AG04449 (cell line): ENCODE results near the gene DIP2B.

Experiments used
- CTCF ChIA-PET: fragments of 350-600 bp; formaldehyde crosslinking; extraction: SDS; loops from one replicate; lab custom pipeline; 2021; ENCODE audit warnings: antibody characterized with exemption; lab: Yijun Ruan, JAX
- POLR2A ChIA-PET: fragments of 400-600, 350-600 bp; formaldehyde crosslinking; extraction: SDS; loops from one replicate; lab custom pipeline; 2020; ENCODE audit warnings: antibody characterized with exemption, inconsistent platforms; lab: Yijun Ruan, JAX
- DNase-seq: peaks from one replicate; pipeline ENCODE4 v3.0.0-alpha.2; 2010; ENCODE audit warnings: low read depth, low spot score
- H3K4me3 ChIP-seq: 2 replicates; pipeline ENCODE4 v1.5.1; 2011; ENCODE audit warnings: low read depth, mild to moderate bottlenecking, control low read depth, low read length
- TF ChIP-seq, protein P1 (sequence below): IDR thresholded peaks from one replicate; pipeline ENCODE4 v1.5.1; 2011; ENCODE audit warnings: mild to moderate bottlenecking, moderate library complexity, low read length, control low read depth, inconsistent platforms; ENCODE audit not compliant: insufficient read depth; ENCODE audit errors: missing control alignments

Gene DIP2B

DNA sequence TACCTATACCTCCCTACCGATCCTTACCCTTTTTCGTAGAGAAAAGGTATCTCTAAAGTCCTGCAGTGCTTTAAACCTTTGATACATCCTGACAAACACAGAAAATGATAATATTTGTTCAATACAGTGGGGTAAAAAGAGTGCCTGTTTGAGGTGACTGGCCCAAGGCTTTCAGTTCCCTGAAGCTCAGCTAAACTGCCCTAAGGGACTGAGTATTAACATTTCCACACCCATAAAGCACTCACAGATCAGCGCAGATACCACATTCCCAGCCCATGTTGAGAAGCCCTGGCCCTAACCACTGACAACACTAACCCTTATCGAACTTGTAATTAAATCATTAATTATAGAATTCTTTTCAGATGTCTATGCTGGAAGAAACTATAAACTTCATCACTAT, 108.7 kb downstream of the DIP2B start:
- ChIA-PET POLR2A (no interaction called here), CTCF (no interaction called here)
- no peak for DNase-seq
- TF ChIP-seq, protein P1, sequence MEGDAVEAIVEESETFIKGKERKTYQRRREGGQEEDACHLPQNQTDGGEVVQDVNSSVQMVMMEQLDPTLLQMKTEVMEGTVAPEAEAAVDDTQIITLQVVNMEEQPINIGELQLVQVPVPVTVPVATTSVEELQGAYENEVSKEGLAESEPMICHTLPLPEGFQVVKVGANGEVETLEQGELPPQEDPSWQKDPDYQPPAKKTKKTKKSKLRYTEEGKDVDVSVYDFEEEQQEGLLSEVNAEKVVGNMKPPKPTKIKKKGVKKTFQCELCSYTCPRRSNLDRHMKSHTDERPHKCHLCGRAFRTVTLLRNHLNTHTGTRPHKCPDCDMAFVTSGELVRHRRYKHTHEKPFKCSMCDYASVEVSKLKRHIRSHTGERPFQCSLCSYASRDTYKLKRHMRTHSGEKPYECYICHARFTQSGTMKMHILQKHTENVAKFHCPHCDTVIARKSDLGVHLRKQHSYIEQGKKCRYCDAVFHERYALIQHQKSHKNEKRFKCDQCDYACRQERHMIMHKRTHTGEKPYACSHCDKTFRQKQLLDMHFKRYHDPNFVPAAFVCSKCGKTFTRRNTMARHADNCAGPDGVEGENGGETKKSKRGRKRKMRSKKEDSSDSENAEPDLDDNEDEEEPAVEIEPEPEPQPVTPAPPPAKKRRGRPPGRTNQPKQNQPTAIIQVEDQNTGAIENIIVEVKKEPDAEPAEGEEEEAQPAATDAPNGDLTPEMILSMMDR, result no peak
- no peak overlapping the region for H3K4me3 ChIP-seq

DNA sequence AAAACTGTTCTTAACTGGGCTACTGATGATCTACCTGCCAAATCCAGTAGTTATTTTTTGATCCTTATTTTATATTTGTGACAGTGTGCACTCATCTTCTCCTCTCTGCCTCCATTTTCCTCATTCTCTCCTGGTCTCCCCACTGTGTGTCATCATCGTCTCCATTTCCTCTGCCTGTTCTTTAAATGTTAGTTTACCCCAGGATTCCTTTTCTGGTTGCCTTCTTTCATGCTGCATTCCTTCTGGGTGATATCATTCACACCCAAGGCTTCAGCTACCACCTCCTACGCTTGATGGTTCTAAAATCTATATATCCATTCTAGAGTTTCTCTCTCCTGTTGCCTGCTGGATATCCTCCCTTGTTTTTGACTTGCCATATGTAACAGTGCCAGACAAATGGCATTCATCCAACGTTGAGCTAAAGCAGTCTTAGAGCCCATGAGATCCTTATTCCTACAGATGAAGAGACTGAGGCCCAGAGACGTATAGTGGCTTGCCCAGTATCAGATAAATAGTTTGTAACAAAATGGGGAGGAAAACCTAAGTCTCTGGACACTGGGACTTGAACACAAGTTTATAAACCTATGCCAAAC, 109.5 kb downstream of the DIP2B start:
- no peak overlapping the region for H3K4me3 ChIP-seq
- TF ChIP-seq, protein P1, result no peak
- no peak for DNase-seq
- ChIA-PET POLR2A (no interaction called here), CTCF (interaction anchor here (1.2 kb wide), 1 partner anchor 13 kb away, joined by 3 read pairs; no protein-coding TSS in a partner anchor)

DNA sequence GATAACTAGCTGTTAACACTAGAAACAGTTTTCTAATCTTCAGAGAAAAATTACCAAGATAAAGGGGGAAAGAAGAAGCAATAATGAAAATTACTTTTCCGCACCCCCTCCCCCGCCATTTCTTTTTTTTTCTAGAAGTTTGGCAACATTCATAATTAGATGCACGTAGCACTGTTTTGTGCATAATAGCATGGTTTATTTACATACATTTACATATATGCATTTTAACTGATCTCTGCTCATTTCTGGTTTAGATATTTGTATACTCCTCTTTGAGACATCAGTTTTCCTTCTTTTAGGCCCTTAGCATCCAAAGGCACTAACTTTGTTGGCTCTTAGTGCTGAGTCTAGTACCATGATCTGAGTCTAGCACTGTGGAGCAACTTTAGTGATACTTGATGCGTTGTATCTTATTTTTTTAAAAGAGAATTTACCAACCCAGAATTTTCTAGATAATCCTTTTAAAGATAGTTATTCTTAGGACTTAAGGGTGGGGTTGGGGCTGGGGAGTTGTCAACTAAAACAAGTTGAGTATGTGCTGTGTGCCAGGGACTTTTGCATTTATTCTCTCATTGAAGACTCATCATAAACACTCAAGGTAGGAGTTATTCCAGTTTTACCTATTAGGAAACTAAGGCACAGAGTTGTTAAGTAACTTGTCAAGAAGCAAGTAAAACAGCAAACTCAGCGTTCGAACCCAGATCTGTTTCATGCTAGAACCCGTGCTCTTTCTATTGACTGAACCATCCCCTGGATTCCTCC, 110.5 kb downstream of the DIP2B start:
- POLR2A ChIA-PET, result no interaction called here

DNA sequence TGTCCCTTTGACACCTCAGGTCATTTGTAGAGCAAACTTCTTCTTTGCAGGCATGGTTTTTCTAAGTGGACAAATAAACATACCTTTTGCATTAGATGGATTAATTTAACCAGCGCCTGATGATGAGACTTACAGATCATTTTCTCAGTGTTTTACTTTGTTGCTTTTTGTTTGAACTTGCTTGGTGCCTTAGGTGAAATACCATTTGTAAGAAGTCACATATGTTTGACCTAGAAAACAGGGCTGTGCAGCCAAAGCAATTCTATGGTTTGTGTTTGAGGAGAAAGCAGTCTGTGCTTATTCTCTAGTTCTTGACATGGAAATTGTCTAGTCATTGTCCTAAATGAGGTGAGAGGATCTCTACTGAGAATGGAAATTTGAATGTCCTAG, 111.1 kb downstream of the DIP2B start:
- ChIA-PET POLR2A (no interaction called here), CTCF (interaction anchor here (0.6 to 1.4 kb wide), 3 partner anchors 8 to 111 kb away, joined by 3 to 4 read pairs (median 4); partner anchors contain the start of gene DIP2B)

More for the DNA sequence above, 110.5 kb downstream of the DIP2B start:
- CTCF ChIA-PET, result no interaction called here
- no peak for DNase-seq
- H3K4me3 ChIP-seq, result no peak overlapping the region
- TF ChIP-seq, protein P1, result no peak

DNA sequence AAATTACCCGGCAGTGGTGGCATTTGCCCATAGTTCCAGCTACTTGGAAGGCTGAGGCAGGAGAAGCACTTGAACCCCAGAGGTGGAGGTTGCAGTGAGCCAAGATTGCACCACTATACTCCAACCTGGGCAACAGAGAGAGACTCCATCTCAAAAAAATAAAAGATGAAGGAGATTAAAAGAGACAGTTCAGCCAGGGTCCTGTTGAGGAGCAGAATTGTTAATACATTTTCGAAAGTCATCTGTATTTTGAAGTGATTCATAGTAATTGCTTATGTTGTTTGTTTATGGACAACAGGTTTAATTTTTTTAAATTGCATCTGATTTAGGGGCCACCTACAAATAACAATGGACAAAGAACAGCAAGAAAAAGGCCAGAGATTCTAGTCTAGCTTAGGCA, 112.9 kb downstream of the DIP2B start:
- TF ChIP-seq, protein P1, result no peak
- ChIA-PET POLR2A (no interaction called here), CTCF (interaction anchor here (0.6 kb wide), 1 partner anchor 9 kb away, joined by 3 read pairs; no protein-coding TSS in a partner anchor)
- DNase-seq, result no peak
- H3K4me3 ChIP-seq, result no peak overlapping the region

More for the DNA sequence above, 111.1 kb downstream of the DIP2B start:
- DNase-seq, result no peak
- H3K4me3 ChIP-seq, result no peak overlapping the region
- TF ChIP-seq, protein P1, result no peak
